Measurements from ENCODE around the gene PPFIA4. TPM values are rescaled to one million over a fixed set of nuclear protein-coding genes. Genes with fewer than 3 reads are reported as not detected.

Gene PPFIA4
- polyA plus RNA-seq, 1 of the 3 experiments (the other 2 are of a cell fraction): 4.4 TPM

DNA sequence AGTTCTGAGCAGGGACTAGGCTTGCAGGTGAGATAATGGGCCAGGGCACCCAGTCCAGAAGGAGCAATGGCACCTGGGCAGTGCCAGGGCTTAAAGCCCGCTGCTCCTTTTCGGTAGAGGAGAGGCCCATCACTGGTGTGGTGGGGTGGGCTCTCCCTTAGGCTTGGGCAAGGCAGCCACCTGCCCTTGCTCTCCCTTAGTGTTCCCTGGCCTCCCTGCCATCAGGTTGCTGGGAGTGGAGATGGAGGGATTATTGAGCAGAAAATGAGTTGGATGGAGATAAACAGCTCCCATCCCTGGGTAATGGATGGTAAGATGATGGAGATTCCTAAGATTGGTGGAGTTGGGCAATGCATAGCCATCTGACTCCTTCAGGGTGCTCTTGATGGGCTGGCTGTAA is 51.7 kb downstream of the PPFIA4 start (continued):
- TF ChIP-seq, protein P1, sequence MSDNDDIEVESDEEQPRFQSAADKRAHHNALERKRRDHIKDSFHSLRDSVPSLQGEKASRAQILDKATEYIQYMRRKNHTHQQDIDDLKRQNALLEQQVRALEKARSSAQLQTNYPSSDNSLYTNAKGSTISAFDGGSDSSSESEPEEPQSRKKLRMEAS (IDR thresholded peaks at IDR 0.05; ENCODE audit: low read depth): no peak
- TF ChIP-seq CHD2 (IDR thresholded peaks at IDR 0.05; ENCODE audit: low read length, partially characterized antibody) (no peak), TAF1 (IDR thresholded peaks at IDR 0.05; ENCODE audit: borderline replicate concordance, low read depth, low read length) (no peak)

DNA sequence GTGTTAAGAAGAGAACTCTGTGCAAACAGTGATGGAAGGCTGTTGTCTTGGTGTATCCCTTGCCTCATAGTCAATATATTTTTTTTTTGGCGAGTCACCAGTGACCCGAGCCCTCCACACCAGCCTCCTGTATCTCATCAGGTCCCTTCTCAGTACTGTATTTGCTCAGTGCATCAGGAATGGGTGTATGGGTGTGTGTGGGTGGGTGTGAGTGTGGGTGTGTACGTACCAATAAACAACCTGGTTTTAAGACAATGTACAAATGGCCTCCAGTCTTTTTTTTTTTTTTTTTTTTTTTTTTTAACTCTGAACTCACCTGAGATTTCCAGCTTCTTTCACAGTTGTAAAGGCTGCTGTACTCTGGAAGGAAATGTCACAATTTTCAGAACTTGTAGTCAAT is 52.2 kb downstream of the PPFIA4 start:
- no peaks in the 10 kb centered on the region for H3K79me2 ChIP-seq (ENCODE audit: insufficient read depth)
- H4K20me1 ChIP-seq (ENCODE audit: insufficient read depth): no peaks in the 10 kb centered on the region
- ChIA-PET POLR2A (interaction anchor here (0.6 kb wide), 1 partner anchor 122 kb away, joined by 5 read pairs; no protein-coding TSS in a partner anchor), CTCF (interaction anchor here (0.8 to 2.6 kb wide), 4 partner anchors 10 to 138 kb away, joined by 3 to 11 read pairs (median 6); no protein-coding TSS in a partner anchor)
- no peaks in the 10 kb centered on the region for H3F3A ChIP-seq (replicated peaks; ENCODE audit: insufficient read depth)
- H3K4me2 ChIP-seq: no peak overlapping the region
- H3K36me3 ChIP-seq (replicated peaks in 1 of 2; ENCODE audit: control insufficient read depth in 1 of 2, insufficient read depth in 2 of 2, low read length in 1 of 2): no peaks in the 10 kb centered on the region
- no peak for TF ChIP-seq SIN3A (IDR thresholded peaks at IDR 0.05; ENCODE audit: borderline replicate concordance, low read depth, low read length)
- TF ChIP-seq GABPA (IDR thresholded peaks at IDR 0.05; ENCODE audit: low read depth): no peak
- no peak for TF ChIP-seq RXRA (IDR thresholded peaks at IDR 0.05; ENCODE audit: borderline replicate concordance, low read depth)
- TF ChIP-seq, protein P2, sequence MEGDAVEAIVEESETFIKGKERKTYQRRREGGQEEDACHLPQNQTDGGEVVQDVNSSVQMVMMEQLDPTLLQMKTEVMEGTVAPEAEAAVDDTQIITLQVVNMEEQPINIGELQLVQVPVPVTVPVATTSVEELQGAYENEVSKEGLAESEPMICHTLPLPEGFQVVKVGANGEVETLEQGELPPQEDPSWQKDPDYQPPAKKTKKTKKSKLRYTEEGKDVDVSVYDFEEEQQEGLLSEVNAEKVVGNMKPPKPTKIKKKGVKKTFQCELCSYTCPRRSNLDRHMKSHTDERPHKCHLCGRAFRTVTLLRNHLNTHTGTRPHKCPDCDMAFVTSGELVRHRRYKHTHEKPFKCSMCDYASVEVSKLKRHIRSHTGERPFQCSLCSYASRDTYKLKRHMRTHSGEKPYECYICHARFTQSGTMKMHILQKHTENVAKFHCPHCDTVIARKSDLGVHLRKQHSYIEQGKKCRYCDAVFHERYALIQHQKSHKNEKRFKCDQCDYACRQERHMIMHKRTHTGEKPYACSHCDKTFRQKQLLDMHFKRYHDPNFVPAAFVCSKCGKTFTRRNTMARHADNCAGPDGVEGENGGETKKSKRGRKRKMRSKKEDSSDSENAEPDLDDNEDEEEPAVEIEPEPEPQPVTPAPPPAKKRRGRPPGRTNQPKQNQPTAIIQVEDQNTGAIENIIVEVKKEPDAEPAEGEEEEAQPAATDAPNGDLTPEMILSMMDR (IDR thresholded peaks at IDR 0.05): no peak
- no peak for TF ChIP-seq JUND (IDR thresholded peaks at IDR 0.05)
- no peak for TF ChIP-seq NFIC (IDR thresholded peaks at IDR 0.05; ENCODE audit: borderline replicate concordance)
- no peak for TF ChIP-seq YY1 (IDR thresholded peaks at IDR 0.05; ENCODE audit: low read depth)
- TF ChIP-seq SMC3 (IDR thresholded peaks at IDR 0.05; ENCODE audit: low read depth, low read length): no peak
- TF ChIP-seq RFX5 (IDR thresholded peaks at IDR 0.05; ENCODE audit: low read length): no peak
- TF ChIP-seq MXI1 (IDR thresholded peaks at IDR 0.05; ENCODE audit: low read depth, low read length): no peak
- no peak for TF ChIP-seq TCF12 (IDR thresholded peaks at IDR 0.05)
- no peak for TF ChIP-seq GATA2 (CRISPR knock-in tag; IDR thresholded peaks at IDR 0.05)
- TF ChIP-seq RAD21 (IDR thresholded peaks at IDR 0.05; ENCODE audit: low read length): no peak
- TF ChIP-seq, protein P3, sequence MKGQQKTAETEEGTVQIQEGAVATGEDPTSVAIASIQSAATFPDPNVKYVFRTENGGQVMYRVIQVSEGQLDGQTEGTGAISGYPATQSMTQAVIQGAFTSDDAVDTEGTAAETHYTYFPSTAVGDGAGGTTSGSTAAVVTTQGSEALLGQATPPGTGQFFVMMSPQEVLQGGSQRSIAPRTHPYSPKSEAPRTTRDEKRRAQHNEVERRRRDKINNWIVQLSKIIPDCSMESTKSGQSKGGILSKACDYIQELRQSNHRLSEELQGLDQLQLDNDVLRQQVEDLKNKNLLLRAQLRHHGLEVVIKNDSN (IDR thresholded peaks at IDR 0.05; ENCODE audit: borderline replicate concordance, low read depth): no peak
- TF ChIP-seq ELF1 (IDR thresholded peaks at IDR 0.05): no peak
- TF ChIP-seq EP300 (IDR thresholded peaks at IDR 0.05; ENCODE audit: borderline replicate concordance in 1 of 2, low read depth in 1 of 2, low read length in 1 of 2): no peak
- no peak overlapping the region for H3K9ac ChIP-seq
- no peak overlapping the region for H2AFZ ChIP-seq (ENCODE audit: low read depth)
- no peak overlapping the region for H3K4me3 ChIP-seq (ENCODE audit: low read depth in 2 of 2, low read length in 1 of 2)
- no peaks in the 10 kb centered on the region for H3K4me1 ChIP-seq (ENCODE audit: control insufficient read depth in 1 of 2, insufficient read depth in 2 of 2, low read depth in 1 of 2, low read length in 1 of 2)
- no peak overlapping the region for H3K27ac ChIP-seq (ENCODE audit: low read depth in 2 of 2, low read length in 1 of 2)
- no peak for DNase-seq
- H3K27me3 ChIP-seq (ENCODE audit: insufficient read depth): no peaks in the 10 kb centered on the region
- H3K9me2 ChIP-seq: no peaks in the 10 kb centered on the region
- no peaks in the 10 kb centered on the region for H3K9me3 ChIP-seq
- 43% methylated on average over 3 of the region's 3 CpGs for WGBS (ENCODE audit: low lambda C conversion rate)
